Tongue (tissue), 2 donors: ENCODE results near the gene OAS3. TPM values are rescaled to one million over a fixed set of nuclear protein-coding genes. Genes with fewer than 3 reads are reported as not detected.
"Not testable (repeated sequence)": the region's sequence is repeated elsewhere in the genome, so short reads cannot be mapped to it uniquely, and the experiment has no call there.

Experiments
- DNase-seq: peaks from one replicate; pipeline ENCODE4 v3.0.0-alpha.2; 2015
- total RNA-seq: library from RNA; depleted of rRNA; stranded (reverse); fragments of >200 nt; gene quantifications from one replicate; pipeline ENCODE4 v1.2.3, GENCODE V29; 2014

Gene OAS3, protein sequence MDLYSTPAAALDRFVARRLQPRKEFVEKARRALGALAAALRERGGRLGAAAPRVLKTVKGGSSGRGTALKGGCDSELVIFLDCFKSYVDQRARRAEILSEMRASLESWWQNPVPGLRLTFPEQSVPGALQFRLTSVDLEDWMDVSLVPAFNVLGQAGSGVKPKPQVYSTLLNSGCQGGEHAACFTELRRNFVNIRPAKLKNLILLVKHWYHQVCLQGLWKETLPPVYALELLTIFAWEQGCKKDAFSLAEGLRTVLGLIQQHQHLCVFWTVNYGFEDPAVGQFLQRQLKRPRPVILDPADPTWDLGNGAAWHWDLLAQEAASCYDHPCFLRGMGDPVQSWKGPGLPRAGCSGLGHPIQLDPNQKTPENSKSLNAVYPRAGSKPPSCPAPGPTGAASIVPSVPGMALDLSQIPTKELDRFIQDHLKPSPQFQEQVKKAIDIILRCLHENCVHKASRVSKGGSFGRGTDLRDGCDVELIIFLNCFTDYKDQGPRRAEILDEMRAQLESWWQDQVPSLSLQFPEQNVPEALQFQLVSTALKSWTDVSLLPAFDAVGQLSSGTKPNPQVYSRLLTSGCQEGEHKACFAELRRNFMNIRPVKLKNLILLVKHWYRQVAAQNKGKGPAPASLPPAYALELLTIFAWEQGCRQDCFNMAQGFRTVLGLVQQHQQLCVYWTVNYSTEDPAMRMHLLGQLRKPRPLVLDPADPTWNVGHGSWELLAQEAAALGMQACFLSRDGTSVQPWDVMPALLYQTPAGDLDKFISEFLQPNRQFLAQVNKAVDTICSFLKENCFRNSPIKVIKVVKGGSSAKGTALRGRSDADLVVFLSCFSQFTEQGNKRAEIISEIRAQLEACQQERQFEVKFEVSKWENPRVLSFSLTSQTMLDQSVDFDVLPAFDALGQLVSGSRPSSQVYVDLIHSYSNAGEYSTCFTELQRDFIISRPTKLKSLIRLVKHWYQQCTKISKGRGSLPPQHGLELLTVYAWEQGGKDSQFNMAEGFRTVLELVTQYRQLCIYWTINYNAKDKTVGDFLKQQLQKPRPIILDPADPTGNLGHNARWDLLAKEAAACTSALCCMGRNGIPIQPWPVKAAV
- total RNA-seq = 8.8 TPM

DNA sequence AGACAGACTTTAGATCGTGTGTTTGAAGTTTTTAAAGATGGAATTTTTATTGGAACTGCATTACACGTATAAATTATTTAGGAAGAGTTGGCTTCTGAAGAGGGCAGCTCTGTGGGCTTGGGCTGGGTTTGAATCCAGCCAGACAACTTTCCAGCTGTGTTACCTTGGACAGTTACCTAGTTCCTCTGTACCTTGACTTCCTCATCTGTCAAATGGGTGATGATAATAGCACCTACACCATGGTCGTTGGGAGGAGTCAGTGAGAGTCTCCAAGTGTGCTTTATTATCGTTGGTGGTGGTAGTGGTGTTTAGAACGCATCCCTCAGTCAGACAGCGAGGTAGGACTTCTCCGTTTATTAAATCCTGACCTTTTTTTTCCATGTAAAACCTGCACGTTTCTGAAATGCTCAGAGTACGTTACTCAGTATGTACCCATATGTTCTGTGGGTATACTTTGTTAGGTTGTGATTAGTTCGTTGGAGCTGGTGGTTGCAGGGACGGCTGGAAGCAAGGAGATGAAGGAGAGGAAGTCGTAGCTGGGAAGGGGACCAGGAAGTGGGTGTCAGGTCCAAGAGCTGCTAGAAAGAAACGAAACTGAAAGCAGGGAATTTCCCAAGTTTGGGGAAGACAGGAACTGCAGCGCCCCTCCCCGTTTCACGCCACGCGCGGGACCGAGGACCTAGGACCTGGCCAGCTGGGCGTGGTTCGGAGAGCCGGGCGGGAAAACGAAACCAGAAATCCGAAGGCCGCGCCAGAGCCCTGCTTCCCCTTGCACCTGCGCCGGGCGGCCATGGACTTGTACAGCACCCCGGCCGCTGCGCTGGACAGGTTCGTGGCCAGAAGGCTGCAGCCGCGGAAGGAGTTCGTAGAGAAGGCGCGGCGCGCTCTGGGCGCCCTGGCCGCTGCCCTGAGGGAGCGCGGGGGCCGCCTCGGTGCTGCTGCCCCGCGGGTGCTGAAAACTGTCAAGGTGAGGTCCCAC lies at the start of gene OAS3:
TSS of gene OAS3 (plus strand) at position 734 of the 979 bp plus-strand sequence. CDS start at position 791, 57 bp downstream.
- peak; percentile 89 for DNase-seq

DNA sequence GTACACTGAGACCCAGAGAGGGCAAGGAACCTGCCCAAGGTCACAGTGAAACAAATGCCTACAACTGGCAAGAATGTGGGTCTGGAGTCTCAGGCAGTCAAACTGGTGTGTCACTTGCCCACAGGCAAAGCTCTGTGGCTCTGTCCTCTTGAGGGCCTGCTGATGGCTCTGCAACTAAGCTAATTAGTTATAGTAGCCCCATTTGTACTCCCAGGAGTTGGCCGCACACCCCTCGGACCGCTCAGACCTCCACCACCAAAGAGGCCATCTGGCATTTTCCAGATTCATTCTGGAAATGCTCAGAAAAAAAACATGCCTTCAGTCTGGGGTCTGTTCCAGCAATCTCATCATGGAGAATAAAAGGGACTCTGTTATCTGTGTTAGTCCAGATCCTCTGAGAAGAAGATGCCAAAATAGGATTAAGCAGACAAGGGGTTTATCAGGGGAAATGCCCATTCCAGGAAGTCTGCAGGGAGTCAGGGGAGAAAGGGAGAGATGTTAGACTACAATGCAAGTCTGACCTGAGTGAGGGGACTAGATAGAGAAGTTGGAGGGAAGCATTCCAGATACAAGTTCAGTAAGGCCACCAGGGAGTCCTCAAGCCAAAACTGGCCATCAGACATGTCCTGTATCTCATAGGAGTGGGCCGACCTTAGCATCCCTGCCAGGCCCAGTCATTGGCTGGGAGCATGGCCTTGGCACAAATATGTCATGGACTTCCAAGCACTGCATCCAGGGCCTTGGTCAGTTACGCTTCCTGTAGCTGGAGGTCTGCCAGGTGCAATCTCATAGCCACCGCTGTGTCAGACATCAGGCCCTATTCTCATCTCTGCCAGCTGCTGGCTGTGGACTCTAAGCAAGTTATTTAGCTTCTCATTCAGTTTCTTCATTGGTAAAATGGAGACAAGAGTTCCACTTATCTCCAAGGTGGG lies 46.9 kb upstream of the OAS3 start:
- no peak for DNase-seq

- DNase-seq = no peak
These were observed 45.4 kb upstream of the OAS3 start for GRCh38 chr12:112892856-112893255.

DNA sequence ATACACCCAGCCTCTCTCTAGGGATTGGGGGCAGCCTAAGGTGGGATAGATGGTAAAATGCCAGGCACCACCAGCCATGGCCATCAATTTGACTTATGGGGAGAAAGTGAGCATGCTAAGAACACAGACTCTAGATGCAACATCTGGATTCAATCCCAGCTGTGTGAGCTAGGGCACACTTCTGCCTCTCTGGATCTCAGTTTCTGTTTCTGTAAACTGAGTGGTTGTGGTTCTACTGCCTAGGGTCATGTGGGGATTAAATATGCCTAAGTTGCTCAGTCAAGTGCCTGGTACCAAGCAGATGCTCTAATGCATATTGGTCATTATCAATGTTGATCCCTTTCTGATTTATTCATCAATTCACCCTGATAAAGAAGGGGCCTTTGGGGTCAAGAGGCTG lies 44.1 kb upstream of the OAS3 start:
- no peak for DNase-seq

DNA sequence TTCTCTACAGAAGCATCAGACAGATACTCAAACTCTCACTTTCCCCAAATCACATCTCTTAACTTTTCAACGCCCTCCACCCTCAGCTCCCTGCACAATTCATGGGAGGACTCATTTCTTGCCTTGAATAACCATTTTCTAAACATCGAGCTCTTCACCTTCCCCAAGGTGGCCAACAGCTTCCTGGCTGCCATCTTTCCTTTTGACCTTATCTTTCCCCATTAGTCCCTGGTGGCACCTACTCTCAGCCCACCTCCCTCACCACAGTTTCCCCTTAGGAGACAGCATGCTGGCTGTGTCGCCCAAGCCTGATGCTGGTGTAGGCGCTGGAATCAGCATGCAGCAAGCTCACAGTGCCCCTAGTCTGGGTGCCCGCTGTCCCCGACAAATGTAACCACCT lies 39.9 kb upstream of the OAS3 start:
- no peak for DNase-seq

GRCh38 chr12:112900298-112901145 lies 37.8 kb upstream of the OAS3 start:
- peak; percentile 17 for DNase-seq

GRCh38 chr12:112901271-112901670 lies 37.0 kb upstream of the OAS3 start:
- DNase-seq = no peak

DNA sequence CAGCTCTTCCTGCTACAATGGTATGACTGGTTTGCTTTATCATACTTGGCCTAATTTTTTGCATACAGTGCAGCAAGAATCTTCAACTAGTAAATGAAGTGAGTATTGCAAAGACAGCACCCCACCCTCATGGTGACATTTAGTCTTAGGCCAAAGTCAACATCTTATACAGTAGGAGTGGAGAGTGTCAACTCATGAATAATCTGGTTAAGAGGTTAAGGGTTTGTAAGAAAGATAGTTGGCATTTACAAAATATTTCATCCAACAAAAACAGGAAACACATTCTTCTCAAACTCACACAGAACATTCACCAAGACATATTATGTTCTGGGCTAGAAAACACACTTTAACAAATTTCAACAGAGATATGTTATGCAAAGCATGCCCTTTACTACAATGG lies 33.7 kb upstream of the OAS3 start:
- no peak for DNase-seq

DNA sequence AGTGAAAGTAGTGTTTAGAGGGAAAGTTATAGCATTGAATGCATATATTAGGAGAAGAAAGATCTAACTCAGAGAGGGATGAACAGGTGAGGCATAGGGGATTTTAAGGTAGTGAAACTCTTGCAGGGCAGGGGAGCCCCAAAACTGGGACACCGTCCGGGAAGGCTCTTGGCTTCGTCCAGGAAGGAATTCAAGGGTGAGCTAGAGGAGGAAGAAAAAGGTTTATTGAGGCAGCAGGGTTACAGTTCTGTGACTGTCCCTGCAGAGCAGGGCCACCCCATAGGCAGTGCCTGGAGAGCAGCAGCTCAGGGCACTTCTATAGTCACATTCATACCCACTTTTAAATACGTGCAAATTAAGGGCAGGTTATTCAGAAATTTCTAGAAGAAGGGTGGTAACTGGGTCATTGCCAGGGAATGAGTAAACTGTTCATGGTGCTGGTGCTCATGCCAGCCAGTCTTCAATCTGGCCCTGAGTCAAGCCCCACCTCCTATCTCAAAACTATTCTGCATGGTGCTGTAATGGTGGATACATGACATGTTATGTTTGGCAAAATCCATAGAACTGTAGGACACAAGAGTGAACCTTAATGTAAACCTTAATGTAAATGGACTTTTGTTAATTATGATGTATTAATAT lies 32.7 kb upstream of the OAS3 start:
- DNase-seq = no peak

GRCh38 chr12:112906712-112907414 lies 31.4 kb upstream of the OAS3 start, which contains the start of gene OAS1:
Gene OAS1, plus strand, starts transcription at chr12:112906962. Its CDS starts 78 bp downstream, at chr12:112907040.
- DNase-seq = peak; percentile 46

DNA sequence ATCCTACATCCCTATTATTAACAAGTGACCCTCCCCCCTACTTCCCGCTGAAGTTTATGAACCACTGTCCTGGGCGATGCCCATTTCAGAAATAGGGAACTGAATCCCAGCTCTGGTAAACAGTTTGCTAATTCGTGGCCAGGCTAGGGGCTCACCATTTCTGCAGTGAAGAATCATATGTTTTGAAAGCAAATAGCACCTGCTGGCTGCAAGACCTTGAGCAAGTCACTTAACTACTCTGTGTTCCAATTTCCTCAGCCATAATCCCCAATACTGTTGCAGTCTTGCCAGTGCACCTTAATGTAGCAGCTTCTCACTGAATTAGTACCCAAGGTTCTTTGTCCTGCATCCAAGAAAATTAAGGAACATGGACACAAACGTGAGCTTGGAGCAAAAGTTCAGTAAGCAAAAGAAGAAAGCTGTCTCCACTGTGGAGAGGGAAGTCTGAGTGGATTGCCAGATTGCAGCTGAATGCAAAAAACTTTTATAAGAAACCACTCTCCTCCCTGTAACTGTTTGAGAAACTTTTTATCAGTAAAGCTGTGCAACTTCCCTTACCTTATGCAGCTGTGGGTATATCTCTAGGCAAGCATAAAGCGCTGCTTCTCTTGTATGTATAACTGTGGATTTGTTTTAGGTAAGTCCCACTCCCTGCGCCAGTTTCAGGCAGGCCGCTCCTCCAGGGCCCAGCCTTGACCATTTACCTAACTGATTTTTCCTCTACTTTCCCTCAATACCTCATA lies 30.7 kb upstream of the OAS3 start:
- no peak for DNase-seq

GRCh38 chr12:112908548-112908947 lies 29.7 kb upstream of the OAS3 start:
- no peak for DNase-seq

- no peak for DNase-seq
These were observed 28.6 kb upstream of the OAS3 start for GRCh38 chr12:112909693-112910092.

GRCh38 chr12:112913038-112913688 lies 25.1 kb upstream of the OAS3 start:
- DNase-seq = no peak

DNA sequence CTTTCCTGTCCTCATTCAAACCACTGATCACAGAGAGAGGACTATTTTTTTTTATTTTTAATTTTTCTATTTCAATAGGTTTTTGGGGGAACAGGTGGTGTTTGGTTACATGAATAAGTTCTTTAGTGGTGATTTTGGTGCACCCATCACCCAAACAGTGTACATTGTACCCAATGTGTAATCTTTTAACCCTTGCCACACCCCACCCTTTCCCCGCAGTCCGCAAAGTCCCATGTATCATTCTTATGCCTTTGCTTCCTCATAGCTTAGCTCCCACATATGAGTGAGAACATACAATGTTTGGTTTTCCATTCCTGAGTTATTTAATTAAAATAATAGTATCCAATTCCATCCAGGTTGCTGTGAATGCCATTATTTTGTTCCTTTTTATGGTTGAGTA lies 24.4 kb upstream of the OAS3 start:
- DNase-seq = not testable (repeated sequence)

GRCh38 chr12:112916270-112916669 lies 22.0 kb upstream of the OAS3 start:
- peak; percentile 75 for DNase-seq

DNA sequence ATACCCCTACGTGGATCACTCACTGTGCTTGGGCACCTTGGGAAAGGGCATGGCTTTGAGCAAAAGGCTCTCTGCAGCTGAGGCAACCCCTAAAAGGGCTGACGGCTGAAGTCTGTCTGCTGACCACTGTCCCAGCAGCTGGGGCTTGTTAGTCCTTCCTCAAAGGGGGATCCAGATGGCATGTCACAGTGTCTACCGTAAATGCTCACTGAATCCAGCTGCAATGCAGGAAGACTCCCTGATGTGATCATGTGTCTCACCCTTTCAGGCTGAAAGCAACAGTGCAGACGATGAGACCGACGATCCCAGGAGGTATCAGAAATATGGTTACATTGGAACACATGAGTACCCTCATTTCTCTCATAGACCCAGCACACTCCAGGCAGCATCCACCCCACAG lies 19.2 kb upstream of the OAS3 start:
- no peak for DNase-seq
